Measurements from ENCODE around the gene ONECUT2. TPM values are rescaled to one million over a fixed set of nuclear protein-coding genes. Genes with fewer than 3 reads are reported as not detected.

ONECUT2 gene
- total RNA-seq, 2 experiments from 2014 or later = not detected

- Mint-ChIP-seq H3K27ac (no peak overlapping the region), H3K4me3 (no peak overlapping the region), H3K27me3 (peaks cover 31% of the 10 kb centered on the region), H3K4me1 (no peaks in the 10 kb centered on the region), H3K9me3 (no peaks in the 10 kb centered on the region), H3K36me3 (no peaks in the 10 kb centered on the region)
- no peak for DNase-seq
Measured at GRCh38 chr18:57455576-57456129, 20.5 kb downstream of the ONECUT2 start.

GRCh38 chr18:57461652-57462269 is 26.6 kb downstream of the ONECUT2 start:
- Mint-ChIP-seq H3K27ac (no peak overlapping the region), H3K27me3 (peaks cover 35% of the 10 kb centered on the region), H3K9me3 (no peaks in the 10 kb centered on the region), H3K4me1 (no peaks in the 10 kb centered on the region), H3K36me3 (no peaks in the 10 kb centered on the region), H3K4me3 (no peak overlapping the region)
- no peak for DNase-seq

- H3K27ac Mint-ChIP-seq = no peak overlapping the region
- no peak for DNase-seq
- peaks cover 30% of the 10 kb centered on the region for H3K27me3 Mint-ChIP-seq
- no peaks in the 10 kb centered on the region for H3K4me1 Mint-ChIP-seq
- no peak overlapping the region for H3K4me3 Mint-ChIP-seq
- H3K36me3 Mint-ChIP-seq = no peaks in the 10 kb centered on the region
- H3K9me3 Mint-ChIP-seq = no peaks in the 10 kb centered on the region
Measured at GRCh38 chr18:57466307-57466706, 31.1 kb downstream of the ONECUT2 start.

- Mint-ChIP-seq H3K9me3 (no peaks in the 10 kb centered on the region), H3K27ac (no peak overlapping the region), H3K36me3 (no peaks in the 10 kb centered on the region), H3K27me3 (peaks cover 28% of the 10 kb centered on the region), H3K4me1 (no peaks in the 10 kb centered on the region), H3K4me3 (no peak overlapping the region)
- DNase-seq = no peak
Measured at GRCh38 chr18:57466745-57467409, 31.7 kb downstream of the ONECUT2 start.

GRCh38 chr18:57469884-57470283 is 34.7 kb downstream of the ONECUT2 start:
- DNase-seq = no peak

GRCh38 chr18:57475408-57475807 is 40.2 kb downstream of the ONECUT2 start:
- Mint-ChIP-seq H3K36me3 (no peaks in the 10 kb centered on the region), H3K4me3 (no peak overlapping the region), H3K27ac (no peak overlapping the region), H3K4me1 (no peaks in the 10 kb centered on the region), H3K27me3 (peaks cover 21% of the 10 kb centered on the region), H3K9me3 (no peaks in the 10 kb centered on the region)
- no peak for DNase-seq

More at GRCh38 chr18:57469884-57470283, 34.7 kb downstream of the ONECUT2 start:
- Mint-ChIP-seq H3K36me3 (no peaks in the 10 kb centered on the region), H3K4me1 (no peaks in the 10 kb centered on the region), H3K27ac (no peak overlapping the region), H3K4me3 (no peak overlapping the region), H3K9me3 (no peaks in the 10 kb centered on the region), H3K27me3 (peaks cover 24% of the 10 kb centered on the region)

GRCh38 chr18:57475903-57476302 is 40.7 kb downstream of the ONECUT2 start:
- Mint-ChIP-seq H3K36me3 (no peaks in the 10 kb centered on the region), H3K9me3 (no peaks in the 10 kb centered on the region), H3K27ac (no peak overlapping the region), H3K27me3 (peaks cover 21% of the 10 kb centered on the region), H3K4me3 (no peak overlapping the region), H3K4me1 (no peaks in the 10 kb centered on the region)
- DNase-seq = no peak

GRCh38 chr18:57480733-57481132 is 45.6 kb downstream of the ONECUT2 start:
- Mint-ChIP-seq H3K27ac (no peak overlapping the region), H3K9me3 (no peaks in the 10 kb centered on the region), H3K4me3 (no peak overlapping the region), H3K36me3 (no peaks in the 10 kb centered on the region), H3K4me1 (no peaks in the 10 kb centered on the region), H3K27me3 (peaks cover 29% of the 10 kb centered on the region)
- DNase-seq = no peak

GRCh38 chr18:57497372-57498294 is 62.5 kb downstream of the ONECUT2 start:
- Mint-ChIP-seq H3K27me3 (peaks cover 14% of the 10 kb centered on the region), H3K4me3 (no peak overlapping the region), H3K36me3 (no peaks in the 10 kb centered on the region), H3K9me3 (peaks cover 1% of the 10 kb centered on the region), H3K4me1 (no peaks in the 10 kb centered on the region), H3K27ac (no peak overlapping the region)
- DNase-seq = no peak

GRCh38 chr18:57498682-57499256 is 63.6 kb downstream of the ONECUT2 start:
- peaks cover 1% of the 10 kb centered on the region for H3K9me3 Mint-ChIP-seq
- H3K4me3 Mint-ChIP-seq = no peak overlapping the region
- H3K36me3 Mint-ChIP-seq = no peaks in the 10 kb centered on the region
- no peaks in the 10 kb centered on the region for H3K4me1 Mint-ChIP-seq
- DNase-seq = no peak
- peaks cover 14% of the 10 kb centered on the region for H3K27me3 Mint-ChIP-seq
- H3K27ac Mint-ChIP-seq = no peak overlapping the region

- no peaks in the 10 kb centered on the region for H3K9me3 Mint-ChIP-seq
- DNase-seq = no peak
- H3K27me3 Mint-ChIP-seq = peaks cover 25% of the 10 kb centered on the region
- no peak overlapping the region for H3K4me3 Mint-ChIP-seq
- no peaks in the 10 kb centered on the region for H3K36me3 Mint-ChIP-seq
- H3K4me1 Mint-ChIP-seq = no peaks in the 10 kb centered on the region
- H3K27ac Mint-ChIP-seq = no peak overlapping the region
Measured at GRCh38 chr18:57502624-57503023, 67.5 kb downstream of the ONECUT2 start.

- no peaks in the 10 kb centered on the region for H3K4me1 Mint-ChIP-seq
- no peak for DNase-seq
- no peaks in the 10 kb centered on the region for H3K36me3 Mint-ChIP-seq
- no peak overlapping the region for H3K4me3 Mint-ChIP-seq
- H3K27me3 Mint-ChIP-seq = peaks cover 40% of the 10 kb centered on the region
- H3K27ac Mint-ChIP-seq = no peak overlapping the region
- H3K9me3 Mint-ChIP-seq = no peaks in the 10 kb centered on the region
Measured at GRCh38 chr18:57505231-57505630, 70.1 kb downstream of the ONECUT2 start.

- no peak overlapping the region for H3K27ac Mint-ChIP-seq
- H3K9me3 Mint-ChIP-seq = no peaks in the 10 kb centered on the region
- H3K4me3 Mint-ChIP-seq = no peak overlapping the region
- H3K36me3 Mint-ChIP-seq = no peaks in the 10 kb centered on the region
- no peaks in the 10 kb centered on the region for H3K4me1 Mint-ChIP-seq
- peaks cover 31% of the 10 kb centered on the region for H3K27me3 Mint-ChIP-seq
- no peak for DNase-seq
Measured at GRCh38 chr18:57516056-57516455, 80.9 kb downstream of the ONECUT2 start.

- H3K9me3 Mint-ChIP-seq = no peaks in the 10 kb centered on the region
Measured at GRCh38 chr18:57518533-57518932, 83.4 kb downstream of the ONECUT2 start.

More at GRCh38 chr18:57518533-57518932, 83.4 kb downstream of the ONECUT2 start:
- DNase-seq = no peak
- Mint-ChIP-seq H3K4me3 (no peak overlapping the region), H3K4me1 (no peaks in the 10 kb centered on the region), H3K27me3 (peaks cover 30% of the 10 kb centered on the region), H3K27ac (no peak overlapping the region), H3K36me3 (no peaks in the 10 kb centered on the region)
